HUES48 (cell line): ENCODE measurements around the gene PSMC4.
"Not testable (repeated sequence)": the region's sequence is repeated elsewhere in the genome, so short reads cannot be mapped to it uniquely, and the experiment has no call there.

Source experiments
- H3K27ac ChIP-seq: one replicate; pipeline ENCODE4 v1.7.0; 2013; ENCODE audit warnings: low read depth, low read length, inconsistent platforms
- H3K27me3 ChIP-seq: 2 replicates; pipeline ENCODE4 v1.6.1; 2013; ENCODE audit warnings: mild to moderate bottlenecking, low read length; ENCODE audit not compliant: control insufficient read depth, insufficient read depth
- H3K36me3 ChIP-seq: 2 replicates; pipeline ENCODE4 v1.6.1; 2013; ENCODE audit warnings: low read length; ENCODE audit not compliant: control insufficient read depth, insufficient read depth
- H3K4me1 ChIP-seq: 2 replicates; pipeline ENCODE4 v1.6.1; 2013; ENCODE audit warnings: mild to moderate bottlenecking, low read length; ENCODE audit not compliant: control insufficient read depth, insufficient read depth
- H3K4me3 ChIP-seq: 2 replicates; pipeline ENCODE4 v1.5.1; 2013; ENCODE audit warnings: mild to moderate bottlenecking, low read depth, low read length
- H3K9ac ChIP-seq: 2 replicates; pipeline ENCODE4 v1.6.1; 2013; ENCODE audit warnings: mild to moderate bottlenecking, low read depth, low read length, moderate library complexity
- H3K9me3 ChIP-seq: 2 replicates; pipeline ENCODE4 v1.6.1; 2013; ENCODE audit warnings: low read length; ENCODE audit not compliant: control insufficient read depth, insufficient read depth

The PSMC4 gene

GRCh38 chr19:39946532-39946931 lies 24.4 kb upstream of the PSMC4 start:
- Histone ChIP-seq H3K36me3 (no peaks in the 10 kb centered on the region), H3K4me3 (no peak overlapping the region), H3K9ac (no peak overlapping the region), H3K4me1 (peaks cover 6% of the 10 kb centered on the region; the same call in 1 of the 2 replicates), H3K27ac (no peak overlapping the region), H3K9me3 (no peaks in the 10 kb centered on the region), H3K27me3 (no peaks in the 10 kb centered on the region)

- H3K27ac ChIP-seq, result no peak overlapping the region
- no peaks in the 10 kb centered on the region for H3K27me3 ChIP-seq
- H3K36me3 ChIP-seq, result no peaks in the 10 kb centered on the region
- no peak overlapping the region for H3K9ac ChIP-seq
- H3K9me3 ChIP-seq, result no peaks in the 10 kb centered on the region
- H3K4me3 ChIP-seq, result no peak overlapping the region
- no peaks in the 10 kb centered on the region for H3K4me1 ChIP-seq
Observed at GRCh38 chr19:39949026-39949747, 21.8 kb upstream of the PSMC4 start.

DNA sequence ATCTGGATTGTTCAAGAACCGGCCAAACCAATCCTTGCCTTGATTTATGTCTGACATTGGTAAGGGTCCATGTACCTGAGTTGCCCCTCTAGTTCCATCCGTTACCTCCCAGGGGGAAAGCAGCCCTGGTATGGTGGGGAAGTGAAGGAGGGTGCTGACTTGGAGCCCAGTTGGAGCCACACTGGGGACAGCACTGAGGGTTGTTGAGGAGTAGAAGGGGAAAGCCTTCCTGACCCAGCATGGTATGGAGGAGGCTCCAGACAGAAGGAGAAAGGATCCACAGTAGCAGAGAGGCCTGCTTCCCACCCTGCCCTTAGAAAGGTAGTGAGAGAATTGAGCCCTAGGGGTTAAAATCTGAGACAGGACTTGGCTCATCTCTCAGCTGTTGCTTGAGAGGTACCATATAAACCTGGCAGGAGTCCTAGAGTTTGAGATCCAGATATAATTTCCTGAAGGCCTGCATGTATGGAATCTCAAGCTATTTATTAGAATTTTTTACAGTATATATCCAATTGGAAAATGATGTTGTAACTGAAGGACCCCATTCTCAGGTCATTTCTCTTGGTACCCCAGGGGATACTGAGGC lies 19.8 kb upstream of the PSMC4 start:
- no peaks in the 10 kb centered on the region for H3K27me3 ChIP-seq
- no peaks in the 10 kb centered on the region for H3K36me3 ChIP-seq
- no peaks in the 10 kb centered on the region for H3K9me3 ChIP-seq
- no peak overlapping the region for H3K27ac ChIP-seq
- no peak overlapping the region for H3K9ac ChIP-seq
- H3K4me3 ChIP-seq, result no peak overlapping the region
- H3K4me1 ChIP-seq, result no peaks in the 10 kb centered on the region

DNA sequence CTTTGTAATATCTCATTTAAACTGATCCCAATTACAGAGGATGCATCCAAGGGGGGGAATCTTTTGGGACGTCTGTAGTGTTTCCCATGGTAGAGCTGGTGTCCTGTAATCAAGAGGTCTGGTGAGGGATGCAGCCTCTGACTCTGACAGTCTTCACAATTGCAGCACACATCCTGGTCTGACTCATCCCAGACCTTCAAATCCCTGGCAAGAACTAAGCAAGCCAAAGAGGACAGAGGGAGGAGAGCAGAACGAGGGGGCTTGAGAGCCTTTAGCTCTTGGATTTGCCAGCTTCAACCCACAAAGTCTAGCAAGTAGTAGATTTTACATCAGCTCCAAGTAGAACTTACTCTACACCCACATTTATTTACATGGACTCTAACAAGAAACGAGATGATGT lies 19.3 kb upstream of the PSMC4 start:
- Histone ChIP-seq H3K4me1 (no peaks in the 10 kb centered on the region), H3K9me3 (no peaks in the 10 kb centered on the region), H3K27me3 (no peaks in the 10 kb centered on the region), H3K4me3 (no peak overlapping the region), H3K36me3 (no peaks in the 10 kb centered on the region), H3K27ac (no peak overlapping the region), H3K9ac (no peak overlapping the region)

- Histone ChIP-seq H3K9me3 (no peaks in the 10 kb centered on the region), H3K36me3 (no peaks in the 10 kb centered on the region), H3K27ac (no peak overlapping the region), H3K4me3 (no peak overlapping the region), H3K4me1 (0 out of 2 replicates have a peak, but pooled peaks cover 2% of the 10 kb centered on the region), H3K9ac (no peak overlapping the region), H3K27me3 (no peaks in the 10 kb centered on the region)
Observed at GRCh38 chr19:39953915-39954314, 17.1 kb upstream of the PSMC4 start.

DNA sequence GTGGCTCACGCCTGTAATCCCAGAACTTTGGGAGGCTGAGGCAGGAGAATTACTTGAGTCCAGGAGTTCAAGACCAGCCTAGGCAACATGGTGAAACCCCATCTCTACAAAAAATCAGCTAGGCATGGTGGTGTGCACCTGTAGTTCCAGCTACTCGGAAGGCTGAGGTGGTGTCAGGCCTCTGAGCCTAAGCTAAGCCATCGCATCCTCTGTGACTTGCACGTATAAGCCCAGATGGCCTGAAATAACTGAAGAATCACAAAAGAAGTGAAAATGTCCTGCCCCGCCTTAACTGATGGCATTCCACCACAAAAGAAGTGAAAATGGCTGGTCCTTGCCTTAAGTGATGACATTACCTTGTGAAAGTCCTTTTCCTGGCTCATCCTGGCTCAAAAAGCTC lies 13.1 kb upstream of the PSMC4 start:
- not testable (repeated sequence) for H3K36me3 ChIP-seq, H3K9ac ChIP-seq, H3K27me3 ChIP-seq, H3K27ac ChIP-seq, H3K9me3 ChIP-seq, H3K4me3 ChIP-seq
- H3K4me1 ChIP-seq, result peaks cover 17% of the 10 kb centered on the region; the same call in 1 of the 2 replicates

GRCh38 chr19:39958942-39959341 lies 12.0 kb upstream of the PSMC4 start:
- H3K4me3 ChIP-seq, H3K9me3 ChIP-seq, H3K27ac ChIP-seq, H3K9ac ChIP-seq, H3K27me3 ChIP-seq, H3K36me3 ChIP-seq: not testable (repeated sequence)
- peaks cover 17% of the 10 kb centered on the region; the same call in 1 of the 2 replicates for H3K4me1 ChIP-seq

DNA sequence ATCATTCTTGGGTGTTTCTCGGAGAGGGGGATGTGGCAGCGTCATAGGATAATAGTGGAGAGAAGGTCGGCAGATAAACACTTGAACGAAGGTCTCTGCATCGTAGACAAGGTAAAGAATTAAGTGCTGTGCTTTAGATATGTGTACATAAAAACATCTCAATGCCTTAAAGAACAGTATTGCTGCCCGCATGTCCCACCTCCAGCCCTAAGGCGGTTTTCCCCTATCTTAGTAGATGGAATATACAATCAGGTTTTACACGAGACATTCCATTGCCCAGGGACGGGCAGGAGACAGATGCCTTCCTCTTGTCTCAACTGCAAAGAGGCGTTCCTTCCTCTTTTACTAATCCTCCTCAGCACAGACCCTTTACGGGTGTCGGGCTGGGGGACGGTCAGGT lies 11.6 kb upstream of the PSMC4 start:
- H3K27ac ChIP-seq, H3K36me3 ChIP-seq, H3K27me3 ChIP-seq, H3K9me3 ChIP-seq, H3K4me3 ChIP-seq, H3K9ac ChIP-seq: not testable (repeated sequence)
- H3K4me1 ChIP-seq, result peaks cover 17% of the 10 kb centered on the region; the same call in 1 of the 2 replicates

- no peaks in the 10 kb centered on the region for H3K27me3 ChIP-seq
- H3K9me3 ChIP-seq, result no peaks in the 10 kb centered on the region
- H3K4me1 ChIP-seq, result peaks cover 15% of the 10 kb centered on the region; the same call in 1 of the 2 replicates
- no peak overlapping the region for H3K9ac ChIP-seq
- H3K27ac ChIP-seq, result no peak overlapping the region
- no peaks in the 10 kb centered on the region for H3K36me3 ChIP-seq
- H3K4me3 ChIP-seq, result no peak overlapping the region
Observed at GRCh38 chr19:39963898-39964297, 7.1 kb upstream of the PSMC4 start.

GRCh38 chr19:39966617-39967016 lies 4.3 kb upstream of the PSMC4 start:
- Histone ChIP-seq H3K27me3 (no peaks in the 10 kb centered on the region), H3K9ac (no peak overlapping the region), H3K4me1 (peaks cover 3% of the 10 kb centered on the region; the same call in 1 of the 2 replicates), H3K27ac (no peak overlapping the region), H3K9me3 (no peaks in the 10 kb centered on the region), H3K36me3 (no peaks in the 10 kb centered on the region), H3K4me3 (no peak overlapping the region)

- Histone ChIP-seq H3K27ac (no peak overlapping the region), H3K36me3 (peaks cover 5% of the 10 kb centered on the region), H3K27me3 (no peaks in the 10 kb centered on the region)
Observed at GRCh38 chr19:39967561-39967960, 3.4 kb upstream of the PSMC4 start.

More at GRCh38 chr19:39967561-39967960, 3.4 kb upstream of the PSMC4 start:
- Histone ChIP-seq H3K4me3 (no peak overlapping the region), H3K9me3 (no peaks in the 10 kb centered on the region), H3K9ac (no peak overlapping the region), H3K4me1 (peaks cover 3% of the 10 kb centered on the region; the same call in 1 of the 2 replicates)
